ENCODE measurements around the gene ITSN2. TPM values are rescaled to one million over a fixed set of nuclear protein-coding genes. Genes with fewer than 3 reads are reported as not detected.

ITSN2 gene
- total RNA-seq, 1 experiment from 2014 or later: 126 TPM

GRCh38 chr2:24375349-24376087 lies 15.2 kb upstream of the ITSN2 start:
- H3K9me2 ChIP-seq (replicated peaks; ENCODE audit: insufficient read depth, low read length): no peaks in the 10 kb centered on the region

GRCh38 chr2:24374301-24374700 lies 14.0 kb upstream of the ITSN2 start:
- Histone ChIP-seq H3K9me2 (replicated peaks; ENCODE audit: insufficient read depth, low read length) (no peaks in the 10 kb centered on the region), H3K36me3 (ENCODE audit: insufficient read depth, low read length) (no peaks in the 10 kb centered on the region), H3K4me2 (ENCODE audit: low read depth, low read length, poor library complexity, severe bottlenecking) (no peak overlapping the region), H4K20me1 (ENCODE audit: insufficient read depth, low read depth, low read length) (no peaks in the 10 kb centered on the region), H3K79me2 (ENCODE audit: low read length) (no peaks in the 10 kb centered on the region), H3K4me1 (ENCODE audit: low read length) (no peaks in the 10 kb centered on the region), H3K27ac (ENCODE audit: low read length) (no peak overlapping the region), H2AFZ (ENCODE audit: low read length) (no peak overlapping the region), H3K4me3 (ENCODE audit: low read length) (no peak overlapping the region), H3K27me3 (ENCODE audit: low read length) (no peaks in the 10 kb centered on the region), H3K9ac (ENCODE audit: low read length) (no peak overlapping the region), H3K9me3 (ENCODE audit: low read length) (no peaks in the 10 kb centered on the region)
- no peak for DNase-seq

More at GRCh38 chr2:24375349-24376087, 15.2 kb upstream of the ITSN2 start:
- H3K9ac ChIP-seq (ENCODE audit: low read length): no peak overlapping the region
- no peaks in the 10 kb centered on the region for H3K79me2 ChIP-seq (ENCODE audit: low read length)
- DNase-seq: no peak
- H3K4me3 ChIP-seq (ENCODE audit: low read length): no peak overlapping the region
- no peaks in the 10 kb centered on the region for H3K36me3 ChIP-seq (ENCODE audit: insufficient read depth, low read length)
- no peak overlapping the region for H3K27ac ChIP-seq (ENCODE audit: low read length)
- H2AFZ ChIP-seq (ENCODE audit: low read length): no peak overlapping the region
- H4K20me1 ChIP-seq (ENCODE audit: insufficient read depth, low read depth, low read length): no peaks in the 10 kb centered on the region
- no peaks in the 10 kb centered on the region for H3K27me3 ChIP-seq (ENCODE audit: low read length)
- no peak overlapping the region for H3K4me2 ChIP-seq (ENCODE audit: low read depth, low read length, poor library complexity, severe bottlenecking)
- H3K9me3 ChIP-seq (ENCODE audit: low read length): no peaks in the 10 kb centered on the region
- no peaks in the 10 kb centered on the region for H3K4me1 ChIP-seq (ENCODE audit: low read length)

- DNase-seq: no peak
- Histone ChIP-seq H3K36me3 (ENCODE audit: insufficient read depth, low read length) (no peaks in the 10 kb centered on the region), H3K9ac (ENCODE audit: low read length) (no peak overlapping the region), H4K20me1 (ENCODE audit: insufficient read depth, low read depth, low read length) (no peaks in the 10 kb centered on the region), H3K9me3 (ENCODE audit: low read length) (no peaks in the 10 kb centered on the region), H3K9me2 (replicated peaks; ENCODE audit: insufficient read depth, low read length) (no peaks in the 10 kb centered on the region), H3K4me2 (ENCODE audit: low read depth, low read length, poor library complexity, severe bottlenecking) (no peak overlapping the region), H2AFZ (ENCODE audit: low read length) (no peak overlapping the region), H3K4me3 (ENCODE audit: low read length) (no peak overlapping the region), H3K4me1 (ENCODE audit: low read length) (peaks cover 3% of the 10 kb centered on the region; the same call in 1 of the 2 replicates), H3K79me2 (ENCODE audit: low read length) (no peaks in the 10 kb centered on the region), H3K27me3 (ENCODE audit: low read length) (no peaks in the 10 kb centered on the region), H3K27ac (ENCODE audit: low read length) (no peak overlapping the region)
These were observed 11.7 kb upstream of the ITSN2 start for GRCh38 chr2:24372033-24372432.

GRCh38 chr2:24365826-24366225 lies 5.5 kb upstream of the ITSN2 start:
- Histone ChIP-seq H3K4me3 (ENCODE audit: low read length) (no peak overlapping the region), H3K36me3 (ENCODE audit: insufficient read depth, low read length) (no peaks in the 10 kb centered on the region), H3K79me2 (ENCODE audit: low read length) (peaks cover under 1% of the 10 kb centered on the region; the same call in 1 of the 2 replicates), H3K4me2 (ENCODE audit: low read depth, low read length, poor library complexity, severe bottlenecking) (no peak overlapping the region), H2AFZ (ENCODE audit: low read length) (no peak overlapping the region), H3K27ac (ENCODE audit: low read length) (no peak overlapping the region), H4K20me1 (ENCODE audit: insufficient read depth, low read depth, low read length) (no peaks in the 10 kb centered on the region), H3K4me1 (ENCODE audit: low read length) (peaks cover 16% of the 10 kb centered on the region), H3K9me3 (ENCODE audit: low read length) (no peaks in the 10 kb centered on the region), H3K9me2 (replicated peaks; ENCODE audit: insufficient read depth, low read length) (no peaks in the 10 kb centered on the region), H3K27me3 (ENCODE audit: low read length) (no peaks in the 10 kb centered on the region), H3K9ac (ENCODE audit: low read length) (no peak overlapping the region)
- DNase-seq: no peak

- H3K9ac ChIP-seq (ENCODE audit: low read length): no peak overlapping the region
- H2AFZ ChIP-seq (ENCODE audit: low read length): peak overlapping the region; percentile 24
- peaks cover 6% of the 10 kb centered on the region for H3K79me2 ChIP-seq (ENCODE audit: low read length)
- H3K27ac ChIP-seq (ENCODE audit: low read length): no peak overlapping the region
- H3K9me2 ChIP-seq (replicated peaks; ENCODE audit: insufficient read depth, low read length): no peaks in the 10 kb centered on the region
- H3K9me3 ChIP-seq (ENCODE audit: low read length): no peaks in the 10 kb centered on the region
- peaks cover 18% of the 10 kb centered on the region for H3K4me1 ChIP-seq (ENCODE audit: low read length)
- no peak overlapping the region for H3K4me3 ChIP-seq (ENCODE audit: low read length)
- H3K27me3 ChIP-seq (ENCODE audit: low read length): no peaks in the 10 kb centered on the region
- H4K20me1 ChIP-seq (ENCODE audit: insufficient read depth, low read depth, low read length): no peaks in the 10 kb centered on the region
- H3K4me2 ChIP-seq (ENCODE audit: low read depth, low read length, poor library complexity, severe bottlenecking): no peak overlapping the region
- DNase-seq: no peak
- H3K36me3 ChIP-seq (ENCODE audit: insufficient read depth, low read length): no peaks in the 10 kb centered on the region
These were observed 4.7 kb upstream of the ITSN2 start for GRCh38 chr2:24365051-24365450.

GRCh38 chr2:24363301-24363700 lies 3.0 kb upstream of the ITSN2 start:
- H3K4me3 ChIP-seq (ENCODE audit: low read length): no peak overlapping the region
- no peak for DNase-seq
- no peaks in the 10 kb centered on the region for H3K36me3 ChIP-seq (ENCODE audit: insufficient read depth, low read length)
- no peaks in the 10 kb centered on the region for H3K27me3 ChIP-seq (ENCODE audit: low read length)
- no peak overlapping the region for H3K27ac ChIP-seq (ENCODE audit: low read length)
- peaks cover 24% of the 10 kb centered on the region for H3K79me2 ChIP-seq (ENCODE audit: low read length)
- H2AFZ ChIP-seq (ENCODE audit: low read length): no peak overlapping the region
- H3K4me2 ChIP-seq (ENCODE audit: low read depth, low read length, poor library complexity, severe bottlenecking): no peak overlapping the region
- H3K9me3 ChIP-seq (ENCODE audit: low read length): no peaks in the 10 kb centered on the region
- H3K9me2 ChIP-seq (replicated peaks; ENCODE audit: insufficient read depth, low read length): no peaks in the 10 kb centered on the region
- H3K9ac ChIP-seq (ENCODE audit: low read length): no peak overlapping the region
- H3K4me1 ChIP-seq (ENCODE audit: low read length): peaks cover 21% of the 10 kb centered on the region
- H4K20me1 ChIP-seq (ENCODE audit: insufficient read depth, low read depth, low read length): no peaks in the 10 kb centered on the region

- Histone ChIP-seq H3K9me2 (replicated peaks; ENCODE audit: insufficient read depth, low read length) (no peaks in the 10 kb centered on the region), H2AFZ (ENCODE audit: low read length) (no peak overlapping the region), H3K9me3 (ENCODE audit: low read length) (no peaks in the 10 kb centered on the region), H3K27me3 (ENCODE audit: low read length) (no peaks in the 10 kb centered on the region), H3K9ac (ENCODE audit: low read length) (no peak overlapping the region), H3K27ac (ENCODE audit: low read length) (no peak overlapping the region), H3K4me2 (ENCODE audit: low read depth, low read length, poor library complexity, severe bottlenecking) (no peak overlapping the region), H3K4me3 (ENCODE audit: low read length) (no peak overlapping the region), H4K20me1 (ENCODE audit: insufficient read depth, low read depth, low read length) (no peaks in the 10 kb centered on the region), H3K4me1 (ENCODE audit: low read length) (peaks cover 27% of the 10 kb centered on the region), H3K79me2 (ENCODE audit: low read length) (peaks cover 34% of the 10 kb centered on the region), H3K36me3 (ENCODE audit: insufficient read depth, low read length) (0 out of 2 replicates have a peak, but pooled peaks cover 2% of the 10 kb centered on the region)
- no peak for DNase-seq
These were observed 1.9 kb upstream of the ITSN2 start for GRCh38 chr2:24362253-24362652.

- H3K4me1 ChIP-seq (ENCODE audit: low read length): peaks cover 34% of the 10 kb centered on the region
- H3K9me2 ChIP-seq (replicated peaks; ENCODE audit: insufficient read depth, low read length): no peaks in the 10 kb centered on the region
- peak overlapping the region; percentile 81 for H3K4me2 ChIP-seq (ENCODE audit: low read depth, low read length, poor library complexity, severe bottlenecking)
- H3K9me3 ChIP-seq (ENCODE audit: low read length): no peaks in the 10 kb centered on the region
- DNase-seq: peak; percentile 61
- no peaks in the 10 kb centered on the region for H4K20me1 ChIP-seq (ENCODE audit: insufficient read depth, low read depth, low read length)
- peak overlapping the region; percentile 74 for H2AFZ ChIP-seq (ENCODE audit: low read length)
- H3K27me3 ChIP-seq (ENCODE audit: low read length): no peaks in the 10 kb centered on the region
- H3K4me3 ChIP-seq (ENCODE audit: low read length): peak overlapping the region; percentile 73
- H3K36me3 ChIP-seq (ENCODE audit: insufficient read depth, low read length): 0 out of 2 replicates have a peak, but pooled peaks cover 5% of the 10 kb centered on the region
- peak overlapping the region; percentile 98 for H3K27ac ChIP-seq (ENCODE audit: low read length)
- H3K79me2 ChIP-seq (ENCODE audit: low read length): peaks cover 47% of the 10 kb centered on the region
- H3K9ac ChIP-seq (ENCODE audit: low read length): peak overlapping the region; percentile 99
These were observed 611 bp upstream of the ITSN2 start for GRCh38 chr2:24360963-24361330.

Data from Karpas-422 (cell line).